Activated CD4-positive, alpha-beta T cell treated with anti-CD3 and anti-CD28 coated beads for 1 hour (primary cell): ENCODE results near the gene PTPRE.
"Not testable (repeated sequence)": the region's sequence is repeated elsewhere in the genome, so short reads cannot be mapped to it uniquely, and the experiment has no call there.

Experiments
- DNase-seq: peaks from one replicate; pipeline ENCODE4 v3.0.0-alpha.2; 2020

The PTPRE gene

DNA sequence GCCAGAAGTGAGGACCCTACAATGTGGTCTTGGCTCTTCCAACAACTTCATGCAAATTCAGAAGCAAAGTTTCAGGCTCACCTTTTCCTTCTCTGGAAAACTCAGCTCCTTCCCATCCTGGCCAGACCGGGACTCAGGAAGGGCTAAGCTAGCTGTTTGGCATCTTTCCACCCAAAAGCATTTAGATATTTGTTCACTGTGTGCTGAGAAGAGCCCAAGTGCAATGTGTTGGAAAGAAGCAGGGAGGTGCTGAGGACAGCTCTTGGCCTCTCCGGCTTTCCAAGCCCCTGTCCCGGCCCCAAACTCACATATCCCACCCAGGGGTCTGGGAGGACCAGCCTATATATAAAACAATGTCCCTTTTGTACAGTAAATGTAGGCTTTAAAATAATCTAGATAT, 174.8 kb downstream of the PTPRE start:
- no peak for DNase-seq

DNA sequence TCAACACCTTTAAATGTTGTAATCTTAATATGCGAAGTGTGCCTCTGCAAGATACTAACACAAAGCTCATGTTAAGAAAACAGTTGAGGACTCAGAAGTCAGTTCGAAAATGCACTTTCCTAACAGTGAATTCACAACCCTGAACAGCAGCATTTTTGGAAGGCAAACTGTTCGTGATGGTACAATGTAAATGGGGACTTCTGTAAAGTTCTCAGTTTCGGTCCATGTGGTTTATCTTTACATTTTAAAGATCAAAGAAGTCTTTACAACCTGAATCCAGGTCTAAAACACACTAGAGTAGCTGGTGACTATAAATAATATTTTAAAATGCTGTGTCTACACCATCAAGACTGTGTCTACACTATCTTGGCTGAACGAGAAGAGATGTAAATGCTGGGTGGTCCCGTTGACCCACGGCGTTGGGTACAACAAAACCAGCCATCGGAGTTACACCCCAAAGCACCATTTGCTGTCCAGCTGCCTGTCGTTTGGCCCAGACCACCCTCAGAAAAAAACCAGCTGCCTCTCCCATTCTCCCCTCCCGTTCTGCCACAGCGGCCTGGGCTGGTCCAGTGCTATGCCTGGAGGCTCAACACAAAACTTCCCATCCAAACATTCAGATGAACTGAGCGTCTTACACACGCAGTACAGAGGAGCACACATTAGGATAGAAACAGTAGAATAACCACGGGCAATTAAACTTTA, 176.4 kb downstream of the PTPRE start:
- DNase-seq: no peak

DNA sequence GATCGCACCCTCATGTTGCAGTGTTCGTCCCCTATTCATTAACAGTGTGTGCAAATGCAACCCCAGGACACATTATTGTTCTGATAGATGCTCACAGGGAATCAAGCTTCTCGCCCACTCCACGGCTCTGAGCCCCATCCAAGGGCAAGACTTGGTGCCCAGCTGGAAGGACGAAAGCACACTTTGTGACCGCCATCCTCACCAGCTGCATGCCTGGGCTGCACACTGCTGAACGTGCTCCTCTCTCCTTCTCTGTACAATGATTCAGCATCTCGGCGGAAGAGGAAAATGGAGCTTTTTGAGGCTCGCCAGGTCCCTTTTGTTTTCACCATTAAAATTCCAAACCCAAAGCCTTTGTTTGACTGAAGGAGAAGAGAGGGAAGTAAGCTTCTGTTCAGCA, 177.5 kb downstream of the PTPRE start:
- no peak for DNase-seq

DNA sequence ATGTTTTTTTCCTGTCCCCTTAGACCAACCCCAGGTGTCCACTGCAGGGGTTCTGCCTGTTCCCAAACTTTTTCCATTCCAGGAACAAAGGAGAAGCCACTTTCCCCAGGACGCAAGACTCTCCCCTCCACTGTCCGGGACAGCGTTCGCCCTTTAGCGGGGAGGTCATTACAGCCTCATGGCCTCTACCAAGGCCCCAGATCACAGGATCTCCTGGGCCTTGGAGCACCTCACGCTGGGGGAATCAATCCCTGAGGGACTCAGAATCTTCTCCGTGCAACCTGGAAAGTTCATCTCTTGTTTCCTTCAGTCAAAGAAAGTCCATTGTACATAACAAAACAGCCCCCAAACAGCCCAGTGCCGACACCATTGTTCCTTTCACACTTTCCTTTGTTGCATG, 178.1 kb downstream of the PTPRE start:
- DNase-seq: no peak

DNA sequence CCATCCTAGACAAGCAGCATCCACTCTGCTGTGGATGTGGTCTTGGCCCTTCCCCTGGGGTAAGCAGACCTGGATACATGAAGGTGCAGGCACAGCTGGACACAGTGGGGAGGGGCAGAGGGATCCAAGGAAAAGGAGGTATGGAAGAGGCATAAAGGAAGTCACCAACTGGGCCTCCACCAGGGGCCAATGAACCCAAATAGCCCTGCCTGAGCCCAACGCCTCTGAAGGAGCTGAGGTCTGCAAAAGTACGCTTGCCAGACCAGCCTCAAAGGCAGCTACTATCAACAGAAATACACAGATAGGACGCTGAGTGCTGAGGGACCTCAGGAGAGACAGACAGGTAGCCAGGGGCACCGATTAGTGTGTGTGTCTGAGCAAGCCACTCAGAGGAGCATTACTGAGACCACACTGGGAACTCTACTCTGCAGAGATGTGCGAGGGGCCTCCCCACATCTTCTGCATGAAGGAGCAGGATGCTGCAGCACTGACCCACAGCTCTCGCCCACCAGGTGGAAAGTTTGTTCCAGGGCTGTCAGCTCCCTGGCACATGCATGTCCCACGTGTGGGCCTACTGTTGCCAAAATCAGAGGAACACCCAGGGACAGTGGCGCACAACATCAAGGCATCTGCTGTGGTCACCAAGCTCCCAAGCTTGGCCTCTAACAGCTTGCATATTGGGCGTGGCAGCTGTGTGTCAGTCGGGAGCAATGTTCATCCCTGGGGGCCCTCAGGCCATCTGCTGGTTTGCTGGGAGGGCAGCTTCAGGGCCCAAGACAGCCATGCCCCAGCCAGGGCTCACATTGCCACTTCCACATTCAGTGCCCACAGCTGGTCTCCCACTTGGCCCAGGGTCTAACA, 179.3 kb downstream of the PTPRE start:
- DNase-seq: no peak

DNA sequence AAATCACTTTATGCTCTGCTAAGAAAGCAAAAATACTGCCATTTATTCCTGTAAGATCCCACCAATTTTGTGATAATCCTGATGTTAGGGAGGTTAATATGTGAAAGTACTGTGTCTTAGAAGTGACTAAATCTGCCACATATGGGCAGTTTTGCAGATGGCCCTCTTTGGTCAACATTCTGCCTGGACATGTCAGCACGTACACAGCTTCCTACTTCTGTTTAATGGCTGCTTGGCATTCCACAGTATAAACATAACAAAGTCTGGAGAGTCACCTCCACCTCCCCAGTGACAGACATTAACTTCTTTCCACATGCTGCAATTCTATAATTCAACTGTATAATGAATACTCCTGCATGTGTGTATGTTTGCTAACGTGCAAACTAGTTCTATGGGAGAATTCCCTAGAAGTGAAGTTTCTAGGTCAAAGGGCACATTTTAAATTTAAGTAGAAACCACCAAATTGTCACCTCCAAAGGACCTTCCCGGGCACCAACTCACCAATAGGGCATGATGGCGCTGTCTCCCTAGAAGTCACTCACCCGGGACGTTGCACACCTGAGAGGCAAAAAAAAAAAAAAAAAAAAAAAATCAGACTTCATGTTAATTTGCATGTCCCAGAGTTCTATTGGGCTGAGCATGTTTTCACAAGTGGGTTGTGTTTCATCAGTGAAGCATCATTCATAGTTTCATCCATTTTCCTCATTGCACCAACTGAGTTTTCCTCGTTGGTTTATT, 180.4 kb downstream of the PTPRE start:
- no peak for DNase-seq

DNA sequence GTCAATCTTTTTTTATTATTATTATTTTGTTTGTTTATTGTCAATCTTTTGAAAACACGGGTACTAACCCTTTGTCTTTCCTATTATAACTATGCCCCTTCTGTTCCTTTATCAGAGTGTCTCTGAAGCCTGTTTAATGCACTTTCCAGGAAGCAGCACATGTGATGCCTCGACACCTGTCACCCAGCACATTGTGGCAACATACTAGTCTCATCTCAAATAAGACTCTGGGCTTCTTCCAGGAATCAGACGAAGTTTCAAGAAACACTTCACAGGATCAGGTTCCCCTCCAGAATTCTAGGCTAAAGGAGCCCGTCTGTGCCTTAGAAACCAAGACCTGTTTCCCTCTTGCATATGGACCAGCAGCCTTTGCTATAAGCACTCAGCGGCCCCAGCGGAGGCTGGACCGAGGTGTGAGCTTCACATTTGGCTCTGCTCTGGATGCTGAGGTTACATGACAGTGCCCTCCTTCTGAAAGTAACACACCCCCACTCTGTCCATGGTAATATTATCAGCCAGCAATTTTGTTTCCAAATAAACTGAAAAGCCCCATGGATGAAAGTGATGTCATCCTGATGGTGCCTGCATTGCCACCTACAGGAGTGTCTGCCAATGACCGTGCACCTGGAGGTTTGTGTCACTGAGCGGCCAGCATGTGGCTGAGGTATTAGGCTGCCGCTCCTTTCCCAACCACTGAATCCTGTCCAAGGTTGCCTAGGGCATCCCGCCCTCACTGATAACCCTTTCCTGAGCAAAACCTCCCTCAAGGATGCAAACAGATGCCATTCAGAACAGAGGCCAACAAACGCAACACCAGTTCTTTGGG, 181.2 kb downstream of the PTPRE start:
- no peak for DNase-seq

DNA sequence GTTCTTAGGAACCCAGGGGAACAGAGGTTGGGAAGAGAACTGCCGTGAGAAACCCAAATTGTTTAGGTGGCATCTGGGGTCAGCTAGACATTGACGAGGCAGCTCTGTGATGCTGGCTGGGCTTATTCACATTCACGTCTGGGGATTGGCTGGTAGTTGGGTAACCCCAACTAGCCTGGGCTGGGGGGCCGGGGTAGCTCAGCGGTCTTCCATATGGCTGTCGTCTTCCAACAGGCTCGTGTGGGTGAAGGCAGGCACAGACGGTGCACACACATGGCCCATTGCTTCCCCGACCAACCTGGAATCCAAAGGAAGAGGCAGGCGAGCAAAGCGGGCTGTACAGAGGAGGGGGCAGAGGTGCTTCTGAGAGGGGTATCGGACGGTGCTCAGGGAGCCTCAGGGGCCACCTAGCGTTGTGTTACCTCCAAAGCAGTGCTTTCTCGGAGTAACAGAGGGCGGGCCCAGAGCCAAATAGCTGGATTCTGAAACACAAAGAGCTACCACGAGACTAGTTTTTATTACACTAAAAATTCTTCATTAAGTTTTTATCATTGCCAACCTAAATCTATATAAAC, 184.8 kb downstream of the PTPRE start:
- DNase-seq: no peak

DNA sequence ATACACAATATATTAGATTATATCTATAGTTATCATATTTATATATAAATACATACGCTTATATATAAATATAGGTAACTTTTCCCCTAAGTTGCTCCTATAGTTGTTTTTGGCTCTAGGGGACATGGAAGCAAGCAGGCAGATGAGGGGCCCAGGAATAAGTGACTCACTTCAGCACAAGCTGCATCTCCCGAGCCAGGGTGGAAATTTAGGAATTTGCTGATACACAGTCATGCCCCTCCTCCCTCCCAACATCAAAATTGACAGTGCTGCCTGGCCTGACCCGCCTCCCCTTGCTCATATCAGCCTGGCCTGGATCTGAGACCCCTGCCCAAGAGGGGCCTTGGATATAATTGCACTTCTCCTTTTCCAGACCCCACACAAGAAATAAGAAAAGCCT, 185.6 kb downstream of the PTPRE start:
- DNase-seq: no peak

DNA sequence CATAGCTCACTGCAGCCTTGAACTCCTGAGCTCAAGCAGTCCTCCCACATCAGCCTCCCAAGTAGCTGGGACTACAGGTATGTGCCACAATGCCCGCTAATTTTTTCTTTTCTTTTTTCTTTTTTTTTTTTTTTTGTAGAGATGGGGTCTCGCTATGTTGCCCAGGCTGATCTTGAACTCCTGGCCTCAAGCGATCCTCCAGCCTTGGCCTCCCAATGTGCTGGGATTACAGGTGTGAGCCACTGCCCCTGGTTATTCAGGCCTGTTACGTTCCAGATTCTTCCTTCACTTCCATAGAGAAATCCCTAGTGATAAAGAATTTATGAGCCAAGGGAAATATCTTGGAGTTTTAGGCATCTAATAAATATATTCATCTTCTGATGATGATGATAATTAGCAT, 187.7 kb downstream of the PTPRE start:
- DNase-seq: not testable (repeated sequence)

DNA sequence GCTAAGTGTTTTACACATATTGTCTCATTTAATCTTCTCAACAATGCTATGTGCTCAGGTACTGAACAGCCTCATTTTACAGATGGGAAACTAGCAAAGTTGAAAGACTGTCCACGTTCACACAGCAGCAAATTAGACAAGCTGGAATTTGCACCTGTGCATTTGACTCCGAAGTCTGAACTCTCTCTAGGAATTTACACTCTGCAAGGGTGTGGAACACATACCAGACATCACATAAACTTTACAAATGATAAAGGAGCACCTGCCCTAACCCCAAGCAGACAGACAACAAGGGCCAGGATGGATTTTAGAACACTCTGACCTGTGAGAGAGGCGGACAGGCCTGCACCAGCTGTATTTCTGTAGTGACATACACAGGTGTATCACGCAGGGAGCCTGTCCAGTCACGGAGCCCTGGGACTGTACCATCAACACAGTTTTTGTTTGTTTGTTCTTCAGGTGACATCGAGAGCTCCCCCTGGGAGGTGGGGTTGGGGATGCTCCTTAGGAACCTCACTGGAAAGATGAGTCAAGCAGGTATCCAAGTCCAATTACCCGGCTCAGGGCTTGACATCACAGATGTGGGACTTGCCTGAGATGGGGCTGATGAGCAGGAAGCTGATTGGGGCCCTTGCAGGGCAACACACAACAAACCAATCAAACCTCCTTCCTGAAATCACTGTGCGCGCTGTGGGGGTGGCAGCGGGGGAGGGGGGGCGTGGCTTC, 188.3 kb downstream of the PTPRE start:
- DNase-seq: no peak

DNA sequence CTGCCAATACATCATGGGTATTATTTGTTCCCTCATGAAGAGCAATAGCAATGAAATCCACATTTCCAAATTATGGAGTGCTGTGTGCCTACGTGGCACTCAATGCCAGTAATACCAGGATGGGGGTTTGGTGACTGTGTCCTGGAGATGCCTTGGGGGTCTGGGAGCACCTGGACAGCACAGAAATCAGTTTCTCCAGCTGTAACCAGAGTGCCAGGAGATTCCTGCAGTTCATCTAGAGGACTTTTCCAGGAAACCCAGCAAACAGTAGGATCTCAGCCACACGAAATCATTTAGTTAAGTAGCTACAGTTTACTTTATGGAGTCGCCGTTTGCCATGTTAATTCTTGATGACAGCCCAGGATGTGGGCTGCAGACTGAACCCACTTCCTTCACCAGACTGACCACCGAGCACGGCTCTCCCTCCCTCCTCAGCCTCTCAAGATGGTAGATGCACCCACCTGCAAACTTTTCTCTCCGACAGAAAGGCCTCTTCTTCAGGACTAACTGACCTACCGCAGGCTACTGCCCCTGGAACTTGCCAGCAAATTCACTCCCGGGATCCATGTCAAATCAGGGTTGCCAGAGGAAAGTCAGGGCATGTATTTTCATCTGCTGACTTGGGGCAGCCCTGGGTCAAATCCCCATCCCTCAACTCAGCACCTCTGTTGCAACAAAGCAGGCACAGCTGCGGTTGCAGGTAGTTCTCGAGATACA, 189.0 kb downstream of the PTPRE start:
- DNase-seq: no peak

DNA sequence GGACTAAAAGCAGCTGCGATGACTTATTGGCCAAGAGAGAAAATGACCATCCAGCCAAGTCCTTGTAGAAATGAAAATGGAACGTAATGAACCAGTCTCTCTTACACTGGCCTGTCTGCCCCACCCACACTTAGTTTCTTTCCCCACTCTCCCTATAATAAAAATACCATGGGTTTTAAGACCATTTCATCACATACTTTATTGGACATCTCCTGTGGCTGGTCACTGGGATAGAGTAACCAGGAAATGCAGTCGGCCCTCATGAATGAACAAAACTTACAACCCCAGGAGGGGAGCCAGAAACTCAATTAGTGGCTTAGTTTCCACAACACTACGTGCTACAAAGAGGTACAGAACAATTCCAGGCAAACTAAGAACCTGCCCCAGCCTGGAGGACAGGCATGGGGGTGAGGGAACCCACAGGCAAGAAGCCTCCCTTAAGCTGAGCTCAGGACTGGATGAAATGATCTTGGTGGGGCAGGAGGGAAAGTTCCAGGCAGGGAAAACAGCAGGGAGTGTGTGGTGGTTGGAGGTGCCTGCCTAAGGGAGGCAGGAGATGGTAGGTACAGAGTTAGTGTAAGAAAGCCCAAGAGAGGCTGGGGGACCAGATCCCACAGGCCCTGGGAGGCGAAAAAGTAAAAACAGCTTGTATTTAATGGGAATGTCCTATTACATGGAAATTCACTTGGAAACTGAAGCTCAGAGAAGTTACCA, 189.7 kb downstream of the PTPRE start:
- DNase-seq: no peak

DNA sequence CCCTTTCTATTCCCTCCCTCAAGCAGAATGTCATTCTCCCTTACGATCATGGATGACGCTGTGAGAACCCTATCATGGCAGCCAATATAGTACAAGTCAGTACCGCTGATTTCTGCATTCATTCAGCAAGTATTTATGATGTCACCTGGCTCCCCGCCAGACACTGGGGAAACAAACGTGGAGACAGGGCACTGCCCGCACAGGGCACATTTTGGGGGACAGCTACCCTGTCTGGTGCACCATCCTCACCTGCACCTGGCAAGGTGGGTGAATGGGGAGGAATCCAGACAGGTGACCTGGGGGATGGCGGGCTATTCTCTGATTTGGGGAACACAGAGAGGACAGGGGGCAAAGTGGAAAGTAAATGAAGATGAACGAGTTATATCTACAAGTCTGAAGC, 190.9 kb downstream of the PTPRE start:
- DNase-seq: no peak

DNA sequence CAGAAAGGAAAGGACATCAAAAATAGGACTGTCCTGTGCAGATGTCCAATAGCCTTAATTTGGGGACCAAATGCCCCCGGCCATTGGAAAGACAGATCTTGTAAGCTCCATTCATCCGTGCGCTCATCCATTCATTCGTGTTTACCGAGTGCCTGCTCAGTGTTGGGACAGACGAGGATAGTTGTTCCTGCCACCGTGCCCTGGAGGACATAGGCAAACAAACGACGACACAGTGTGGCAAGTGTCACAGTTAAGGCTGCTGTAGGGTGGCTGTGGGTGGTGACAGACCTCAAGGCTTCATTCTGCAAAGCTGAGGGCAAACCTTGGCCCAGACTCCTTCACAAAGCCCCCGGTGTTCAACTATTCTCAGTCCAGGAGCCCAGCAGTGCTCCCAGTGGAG, 191.7 kb downstream of the PTPRE start:
- DNase-seq: no peak

DNA sequence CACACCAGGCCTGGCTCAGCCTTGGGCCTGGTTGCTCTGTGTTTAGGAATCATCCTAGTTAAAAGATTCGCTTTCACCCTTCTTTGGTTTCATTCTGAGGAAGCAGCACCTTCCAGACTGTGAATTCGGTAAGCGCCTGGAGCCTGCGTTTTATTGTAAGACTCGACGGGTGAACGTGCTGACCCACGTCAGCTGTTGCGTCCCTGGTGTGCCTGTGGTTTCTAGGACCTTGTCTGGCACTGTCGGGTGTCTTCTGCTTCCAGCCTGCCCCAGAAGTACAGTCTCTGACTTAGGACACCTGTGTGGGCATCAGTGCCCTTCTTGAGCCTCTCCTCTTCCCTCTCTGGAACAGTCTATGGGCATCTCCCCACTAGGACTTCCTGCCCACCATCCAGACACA, 193.0 kb downstream of the PTPRE start:
- no peak for DNase-seq

DNA sequence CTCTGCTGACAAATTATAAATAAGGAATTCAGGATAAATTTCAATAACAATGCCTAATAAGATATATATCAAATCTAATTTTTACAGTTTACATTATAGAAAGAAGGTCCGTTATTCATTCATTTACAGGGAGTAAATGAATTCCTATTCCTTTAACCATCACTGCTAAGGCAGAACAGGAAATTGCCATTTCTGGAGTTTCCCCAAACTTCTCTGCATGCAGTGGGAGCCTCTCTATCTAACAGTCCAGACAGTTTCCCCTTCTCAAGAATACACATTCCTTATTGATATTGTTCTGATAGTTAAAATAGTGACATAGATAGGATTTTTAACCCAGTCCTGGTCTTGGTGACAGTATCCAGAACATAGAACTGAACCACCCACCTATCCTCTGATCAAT, 195.0 kb downstream of the PTPRE start:
- DNase-seq: no peak

DNA sequence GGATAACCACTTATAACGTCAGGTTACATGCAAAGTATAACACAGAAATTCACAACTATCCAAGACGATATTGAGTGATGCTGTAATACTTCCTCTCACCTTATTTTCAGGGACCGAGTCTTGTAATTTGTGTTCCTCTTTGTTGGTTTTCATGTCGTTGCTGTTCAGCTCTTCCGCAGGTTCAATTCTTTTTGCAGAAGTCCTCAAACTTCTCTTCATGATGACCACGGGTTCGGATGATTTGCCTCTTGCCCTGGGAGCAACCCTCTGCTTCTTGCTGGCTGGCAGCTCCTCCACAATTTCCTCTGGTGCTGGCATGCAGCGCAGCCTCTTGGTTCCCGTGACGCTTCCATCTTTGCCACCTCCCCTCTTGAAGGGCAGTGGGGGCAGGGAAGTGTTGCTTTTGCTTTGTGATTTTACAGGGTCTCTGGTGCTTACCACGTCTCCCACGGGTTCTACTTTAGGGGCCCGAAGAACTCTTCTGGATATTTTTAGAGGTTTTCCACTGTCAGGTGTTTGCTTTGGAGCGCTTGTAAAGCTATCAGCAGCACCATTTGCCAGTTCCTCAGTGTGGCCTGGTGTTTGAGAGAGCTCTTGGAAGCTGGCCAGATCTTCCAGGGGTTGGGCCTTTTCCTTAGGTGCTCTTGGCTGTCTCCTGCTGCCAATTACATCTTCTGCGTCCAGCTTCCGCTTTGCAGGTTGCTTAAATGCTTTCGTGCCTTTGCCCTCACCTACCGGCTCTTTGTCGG, 195.8 kb downstream of the PTPRE start:
- no peak for DNase-seq

DNA sequence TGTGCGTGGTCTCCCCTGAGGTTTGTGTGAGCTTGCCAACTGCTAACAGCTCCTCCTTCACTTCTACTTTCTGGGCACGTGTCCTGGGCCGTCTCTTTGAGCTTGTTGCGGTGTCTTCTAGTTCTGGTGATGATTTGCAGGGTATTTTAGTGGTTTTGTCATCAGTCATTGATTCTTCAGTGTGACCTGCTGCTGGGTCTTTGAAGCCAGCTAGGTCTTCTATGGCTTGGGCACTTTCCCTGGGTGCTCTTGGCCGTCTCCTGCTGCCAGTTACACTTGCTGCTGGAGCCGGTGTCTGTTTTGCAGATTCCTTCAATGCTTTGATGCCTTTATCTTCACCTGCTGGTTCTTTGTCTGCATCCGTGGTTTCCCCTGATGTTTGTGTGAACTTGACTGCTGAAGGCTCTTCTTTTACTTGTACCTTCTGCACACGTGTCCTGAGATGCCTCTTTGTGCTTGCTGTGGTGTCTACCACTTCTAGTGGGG, 196.4 kb downstream of the PTPRE start:
- no peak for DNase-seq

DNA sequence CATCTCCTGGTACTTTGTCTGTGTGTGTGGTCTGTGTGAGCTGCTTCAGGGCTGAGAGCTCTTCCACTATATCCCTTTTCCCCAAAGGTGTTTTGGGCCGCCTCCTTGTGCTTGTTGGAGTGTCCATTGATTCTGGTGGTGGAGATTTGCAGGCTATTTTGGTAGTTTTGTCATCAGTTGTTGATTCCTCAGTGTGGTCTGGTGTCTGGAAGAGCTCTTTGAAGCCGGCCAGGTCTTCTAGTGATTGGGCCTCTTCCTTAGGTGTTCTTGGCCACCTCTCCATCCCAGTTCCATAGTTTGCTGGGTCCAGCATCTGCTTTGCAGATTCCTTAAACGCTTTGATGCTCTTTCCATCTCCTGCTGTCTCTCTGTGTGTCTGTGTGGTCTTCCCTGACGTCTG, 198.5 kb downstream of the PTPRE start:
- DNase-seq: no peak
